GM13977 (cell line): ENCODE data around the gene SPEG.
A peak's percentile ranks its signal among the peaks of the same experiment; 100 is the strongest.

Experiments used
- DNase-seq: peaks from one replicate; pipeline ENCODE4 v3.0.0; 2012; ENCODE audit warnings: low spot score
- CTCF ChIP-seq: IDR thresholded peaks from 2 replicates; pipeline ENCODE4 v1.5.1; 2012; ENCODE audit warnings: mild to moderate bottlenecking, control low read depth; ENCODE audit not compliant: insufficient read depth; ENCODE audit errors: extremely low read depth, missing control alignments
- in situ Hi-C: fragments of 300-500 bp; cut with MboI; formaldehyde crosslinking; loops from one replicate; pipeline ENCODE4 v1.12.0; 2022; ENCODE audit warnings: low sequenced_read_pairs, low pct_unique_long_range_greater_than_20kb, mixed read lengths, inconsistent platforms; ENCODE audit not compliant: unreplicated experiment

The SPEG gene

DNA sequence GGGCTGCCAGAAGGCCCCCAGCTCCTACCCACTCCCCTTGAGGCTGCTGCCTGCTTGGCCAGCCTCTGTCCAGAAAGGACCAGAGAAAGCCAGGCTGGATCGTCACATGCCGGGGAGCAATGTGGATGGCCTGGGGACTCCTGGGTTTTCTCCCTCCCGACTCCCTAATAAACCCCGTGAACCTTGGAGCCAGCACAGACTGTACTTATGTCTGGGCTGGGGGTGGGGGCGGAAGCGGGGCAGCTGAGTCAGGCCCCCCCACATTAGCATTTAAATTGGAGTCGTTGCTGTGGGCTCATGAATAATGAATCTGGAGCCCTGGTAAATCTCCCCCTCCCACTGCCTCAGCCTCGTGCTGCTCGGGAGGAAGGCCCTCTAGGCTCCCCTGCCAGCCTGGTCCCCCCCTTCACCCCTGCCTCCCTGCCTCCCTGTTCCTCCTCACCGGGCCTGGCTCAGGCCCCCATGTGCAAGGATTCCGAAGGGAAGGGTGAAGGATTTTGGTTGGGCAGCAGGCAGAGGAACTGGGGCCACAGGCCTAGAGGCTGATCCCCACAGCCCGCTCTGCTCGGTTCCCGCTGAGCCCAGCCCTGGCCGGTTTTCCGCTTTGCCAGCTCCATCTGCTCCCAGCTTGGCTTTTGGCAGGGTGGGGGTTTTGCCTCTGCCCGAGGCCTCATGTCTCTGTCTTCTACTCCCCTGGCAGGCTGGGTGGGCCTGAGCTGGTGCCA, 72.3 kb downstream of the SPEG start:
- no peak for TF ChIP-seq CTCF
- no peak for DNase-seq
- in situ Hi-C loops = no loop called here

DNA sequence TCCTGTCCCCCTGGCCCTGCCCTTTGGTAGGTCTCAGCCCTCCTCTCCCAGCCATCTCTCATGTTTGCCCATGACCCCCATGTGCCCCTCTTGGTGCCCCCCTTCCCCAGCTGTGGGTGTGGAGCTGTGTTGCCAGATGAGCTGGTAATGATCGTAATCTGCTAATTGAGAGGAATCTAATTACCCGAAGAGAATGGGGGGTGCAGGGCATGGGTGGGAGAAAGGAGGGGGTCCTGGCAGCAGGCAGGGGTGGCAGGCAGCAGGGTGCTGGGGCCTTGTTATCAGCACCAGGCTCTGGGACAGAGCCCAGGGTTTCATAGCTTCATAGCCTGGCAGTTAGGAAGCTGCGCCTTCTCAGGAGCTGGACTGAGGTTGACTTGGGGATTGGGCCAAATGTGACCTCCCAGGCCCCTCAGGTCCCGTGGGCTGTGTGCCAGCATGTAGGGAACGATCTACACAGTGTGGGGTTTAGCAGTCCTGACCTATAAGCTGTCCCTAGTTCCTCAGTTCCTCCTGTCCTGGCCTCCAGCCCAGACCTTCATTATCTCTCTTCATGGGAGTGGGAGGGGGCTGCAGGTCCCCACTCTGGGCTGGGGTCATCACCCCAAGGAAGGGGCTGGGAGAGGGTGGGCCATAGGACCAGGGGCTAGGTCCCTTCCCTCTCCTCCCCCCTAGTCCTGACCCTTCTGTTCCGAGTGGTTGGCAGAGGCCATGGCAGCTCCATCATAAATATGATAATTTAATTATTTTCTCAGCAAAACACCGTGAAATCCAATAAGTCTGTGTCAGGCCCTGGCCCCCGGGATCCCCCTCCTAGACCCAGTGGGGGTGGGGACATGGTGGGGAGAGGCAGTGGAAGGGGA, 73.2 kb downstream of the SPEG start:
- DNase-seq = no peak
- no peak for TF ChIP-seq CTCF
- in situ Hi-C loops = no loop called here

DNA sequence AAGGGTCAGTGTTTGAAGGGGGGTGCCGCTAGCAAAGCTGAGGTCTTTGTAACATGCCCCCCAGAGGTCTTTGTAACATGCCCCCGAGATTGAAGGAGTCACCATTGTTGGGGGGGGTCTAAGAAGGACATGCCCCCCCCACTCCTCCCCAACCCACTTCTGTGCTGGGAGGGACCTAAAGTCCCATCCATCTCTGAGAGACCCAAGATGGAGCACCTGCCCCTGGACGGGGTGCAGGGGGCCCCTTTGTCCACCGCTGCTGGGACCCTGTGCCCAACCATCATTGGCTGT, 73.7 kb downstream of the SPEG start:
- TF ChIP-seq CTCF = no peak
- in situ Hi-C loops = no loop called here
- no peak for DNase-seq

- DNase-seq = no peak
- in situ Hi-C loops = no loop called here
Measured at GRCh38 chr2:219508971-219509779, 74.5 kb downstream of the SPEG start.

DNA sequence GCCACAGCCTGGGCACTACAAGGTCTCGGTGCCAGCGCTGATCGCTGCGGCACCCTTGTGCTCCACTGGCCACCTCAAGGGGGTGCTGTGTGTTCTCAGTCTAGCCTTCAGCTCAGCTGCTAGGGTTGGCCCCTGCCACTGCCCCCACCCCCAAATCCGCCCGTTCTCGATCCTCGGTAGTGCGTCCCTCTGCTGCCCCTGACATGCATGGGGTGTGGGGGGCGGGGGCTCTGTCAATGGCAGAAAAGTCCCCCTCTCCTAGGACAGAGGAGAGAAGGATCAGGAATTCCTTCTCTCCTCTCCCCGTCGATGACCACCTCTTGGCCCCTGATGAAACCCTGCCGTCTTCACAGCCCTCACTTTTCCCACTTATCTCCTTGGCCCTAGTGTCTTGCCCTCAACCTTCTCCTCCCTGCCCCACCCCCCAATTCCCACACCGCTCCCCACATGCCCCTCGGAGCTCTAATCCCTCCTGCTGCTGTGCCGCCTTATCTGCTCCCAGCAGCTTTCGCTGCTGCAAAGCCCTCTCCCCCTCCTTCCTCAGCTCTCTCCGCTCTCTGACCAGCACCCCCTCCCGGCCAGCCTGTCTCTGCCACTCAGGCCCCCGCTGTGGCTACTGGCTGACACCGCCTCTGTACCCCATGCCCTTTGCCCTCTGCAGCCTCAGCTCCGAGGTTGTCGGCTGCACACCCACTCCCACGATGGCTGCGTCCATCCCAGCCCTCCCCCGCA, 75.3 kb downstream of the SPEG start:
- in situ Hi-C loops = no loop called here
- DNase-seq = peak; percentile 73
- TF ChIP-seq CTCF = peak; percentile 77

More at GRCh38 chr2:219508971-219509779, 74.5 kb downstream of the SPEG start:
- TF ChIP-seq CTCF = no peak
